GM21390 (cell line): ENCODE measurements around the gene CASD1.

ENCODE experiments used
- ATAC-seq: cut with Tn5 transposase; IDR thresholded peaks from one replicate; pipeline ENCODE4 v1.9.1; 2021; ENCODE audit not compliant: unreplicated experiment

Gene CASD1

GRCh38 chr7:94512735-94513564, 3.3 kb downstream of the CASD1 start:
- no peak for ATAC-seq

- no peak for ATAC-seq
Measured at GRCh38 chr7:94513565-94513860, 3.9 kb downstream of the CASD1 start.

- no peak for ATAC-seq
Measured at GRCh38 chr7:94514140-94514889, 4.7 kb downstream of the CASD1 start.

- ATAC-seq = no peak
Measured at GRCh38 chr7:94514917-94515316, 5.3 kb downstream of the CASD1 start.

- no peak for ATAC-seq
Measured at GRCh38 chr7:94525923-94526322, 16.3 kb downstream of the CASD1 start.

GRCh38 chr7:94529516-94529915, 19.9 kb downstream of the CASD1 start:
- no peak for ATAC-seq

GRCh38 chr7:94530109-94530508, 20.5 kb downstream of the CASD1 start:
- no peak for ATAC-seq

- no peak for ATAC-seq
Measured at GRCh38 chr7:94532676-94533075, 23.1 kb downstream of the CASD1 start.

- ATAC-seq = no peak
Measured at GRCh38 chr7:94540428-94540827, 30.8 kb downstream of the CASD1 start.

- ATAC-seq = no peak
Measured at GRCh38 chr7:94547126-94547525, 37.5 kb downstream of the CASD1 start.

- ATAC-seq = peak; percentile 78
Measured at GRCh38 chr7:94556028-94556427, 46.4 kb downstream of the CASD1 start.

- no peak for ATAC-seq
Measured at GRCh38 chr7:94557215-94557614, 47.6 kb downstream of the CASD1 start.

GRCh38 chr7:94559972-94560371, 50.4 kb downstream of the CASD1 start:
- ATAC-seq = no peak

GRCh38 chr7:94561841-94562514, 52.4 kb downstream of the CASD1 start:
- no peak for ATAC-seq

GRCh38 chr7:94562525-94562924, 52.9 kb downstream of the CASD1 start:
- no peak for ATAC-seq

GRCh38 chr7:94565247-94565894, 55.8 kb downstream of the CASD1 start:
- ATAC-seq = no peak

- no peak for ATAC-seq
Measured at GRCh38 chr7:94567396-94567795, 57.8 kb downstream of the CASD1 start.

- no peak for ATAC-seq
Measured at GRCh38 chr7:94571816-94572215, 62.2 kb downstream of the CASD1 start.

- no peak for ATAC-seq
Measured at GRCh38 chr7:94575646-94576045, 66.0 kb downstream of the CASD1 start.

- ATAC-seq = no peak
Measured at GRCh38 chr7:94576316-94576715, 66.7 kb downstream of the CASD1 start.

GRCh38 chr7:94577357-94577756, 67.7 kb downstream of the CASD1 start:
- ATAC-seq = no peak
